NCI-H82 (cell line): ENCODE data around the gene PPP2R5C.
"Not testable (repeated sequence)": the region's sequence is repeated elsewhere in the genome, so short reads cannot be mapped to it uniquely, and the experiment has no call there.

Experiments
- DNase-seq: peaks from one replicate; lab custom pipeline; 2025; lab: John Stamatoyannopoulos, UW

Gene PPP2R5C

GRCh38 chr14:101761032-101761880 is at the start of gene PPP2R5C:
Gene PPP2R5C, plus strand, starts transcription at chr14:101761709. Its CDS starts 185 bp downstream, at chr14:101761894.
- peak; percentile 86 for DNase-seq

GRCh38 chr14:101711857-101712233 is 49.7 kb upstream of the PPP2R5C start:
- not testable (repeated sequence) for DNase-seq

GRCh38 chr14:101712341-101712740 is 49.2 kb upstream of the PPP2R5C start:
- DNase-seq = not testable (repeated sequence)

- not testable (repeated sequence) for DNase-seq
These were observed 48.4 kb upstream of the PPP2R5C start for GRCh38 chr14:101713091-101713490.

- no peak for DNase-seq
These were observed 47.7 kb upstream of the PPP2R5C start for GRCh38 chr14:101713621-101714349.

- no peak for DNase-seq
These were observed 47.1 kb upstream of the PPP2R5C start for GRCh38 chr14:101714394-101714793.

GRCh38 chr14:101715210-101716076 is 46.1 kb upstream of the PPP2R5C start:
- no peak for DNase-seq

- DNase-seq = no peak
These were observed 45.2 kb upstream of the PPP2R5C start for GRCh38 chr14:101716077-101716950.

- no peak for DNase-seq
These were observed 44.4 kb upstream of the PPP2R5C start for GRCh38 chr14:101716956-101717662.

- no peak for DNase-seq
These were observed 43.6 kb upstream of the PPP2R5C start for GRCh38 chr14:101717663-101718490.

- DNase-seq = no peak
These were observed 42.4 kb upstream of the PPP2R5C start for GRCh38 chr14:101719045-101719645.

GRCh38 chr14:101719708-101720107 is 41.8 kb upstream of the PPP2R5C start:
- DNase-seq = no peak

- DNase-seq = no peak
These were observed 40.4 kb upstream of the PPP2R5C start for GRCh38 chr14:101721111-101721510.

GRCh38 chr14:101721951-101722661 is 39.4 kb upstream of the PPP2R5C start:
- DNase-seq = no peak

GRCh38 chr14:101723061-101723595 is 38.4 kb upstream of the PPP2R5C start:
- DNase-seq = no peak

- not testable (repeated sequence) for DNase-seq
These were observed 35.9 kb upstream of the PPP2R5C start for GRCh38 chr14:101725652-101726051.

- DNase-seq = no peak
These were observed 35.1 kb upstream of the PPP2R5C start for GRCh38 chr14:101726295-101726953.

- DNase-seq = no peak
These were observed 34.6 kb upstream of the PPP2R5C start for GRCh38 chr14:101726954-101727302.
